Sigmoid colon (tissue), 7 donors: ENCODE results near the gene AFDN. TPM values are rescaled to one million over a fixed set of nuclear protein-coding genes. Genes with fewer than 3 reads are reported as not detected.

ENCODE experiments used
- DNase-seq: peaks from one replicate; pipeline ENCODE4 v3.0.0-alpha.2; 2019
- H3K27ac ChIP-seq, 4 donors: fragments of 200-600 bp; sonication (generic); one replicate each; pipeline ENCODE4 v1.5.1; 2016 to 2019; ENCODE audit warnings: mild to moderate bottlenecking in 1 of 4
- H3K27me3 ChIP-seq, 3 donors: fragments of 200-600 bp; sonication (generic); one replicate each; pipeline ENCODE4 v1.5.1; 2019; ENCODE audit warnings: mild to moderate bottlenecking in 1 of 3
- H3K36me3 ChIP-seq, 4 donors: fragments of 200-600 bp; sonication (generic); one replicate each; pipeline ENCODE4 v1.5.1; 2016 to 2019
- H3K4me1 ChIP-seq, 4 donors: fragments of 200-600 bp; sonication (generic); one replicate each; pipeline ENCODE4 v1.5.1; 2017 to 2019
- H3K4me3 ChIP-seq, 4 donors: fragments of 200-600 bp; sonication (generic); one replicate each; pipeline ENCODE4 v1.5.1; 2017 to 2019; ENCODE audit warnings: mild to moderate bottlenecking in 2 of 4, moderate library complexity in 1 of 4
- H3K9me3 ChIP-seq, 4 donors: fragments of 200-600 bp in 3 of 4; sonication (generic) in 3 of 4; one replicate each; pipeline versions ENCODE4 v1.5.1 to v1.6.1; 2013 to 2019
- EP300 ChIP-seq, 4 donors: sonication (generic); formaldehyde crosslinking; IDR thresholded peaks; one replicate each; pipeline ENCODE4 v1.6.1; 2017; ENCODE audit warnings: antibody characterized with exemption in 4 of 4
- POLR2A ChIP-seq, 2 donors: fragments of 450-650 bp; IDR thresholded peaks; one replicate each; pipeline ENCODE4 v1.6.1; 2016; ENCODE audit warnings: antibody characterized with exemption in 2 of 2, mild to moderate bottlenecking in 2 of 2, moderate library complexity in 2 of 2
- POLR2AphosphoS5 ChIP-seq, 4 donors: sonication (generic); formaldehyde crosslinking; IDR thresholded peaks; one replicate each; pipeline ENCODE4 v1.6.1; 2017; ENCODE audit warnings: antibody characterized with exemption in 4 of 4
- WGBS, 2 donors: extraction: QIAGEN DNeasy Blood & Tissue Kit; methylation state at CpG; one replicate each; pipeline ENCODE4 v1.1.7; 2013; 5-methylcytosine and 5-hydroxymethylcytosine counted together
- intact Hi-C: fragments of 100-400 bp; cut with DNase I; formaldehyde crosslinking; loops from one replicate; pipeline ENCODE4 v1.15.1; 2023
- polyA plus RNA-seq, 3 donors: library from polyadenylated mRNA; stranded (reverse); fragments of 200-250 nt; gene quantifications; one replicate each; pipeline ENCODE4 v1.2.3, GENCODE V29; 2013
- total RNA-seq, 4 donors: library from RNA; depleted of rRNA; stranded (reverse); fragments of >200 nt; gene quantifications; one replicate each; pipeline ENCODE4 v1.1.0, GENCODE V29; 2016
- TF ChIP-seq, protein P1 (sequence below), 4 experiments: fragments of 450-650 bp in 3 of 4; fragments of 200-600 bp in 1 of 4; IDR thresholded peaks; one replicate each; pipeline ENCODE4 v1.5.1; 2016 to 2019; ENCODE audit warnings: antibody characterized with exemption in 4 of 4, mild to moderate bottlenecking in 3 of 4, moderate library complexity in 2 of 4
- donor health status: healthy with polysubstance abuse.
- donor health status: Bipolar disorder and iron deficiency.
- donor health status: healthy.

Gene AFDN
- total and polyA plus RNA-seq, 7 donors = 43.2 to 104 (median 83.6) TPM

DNA sequence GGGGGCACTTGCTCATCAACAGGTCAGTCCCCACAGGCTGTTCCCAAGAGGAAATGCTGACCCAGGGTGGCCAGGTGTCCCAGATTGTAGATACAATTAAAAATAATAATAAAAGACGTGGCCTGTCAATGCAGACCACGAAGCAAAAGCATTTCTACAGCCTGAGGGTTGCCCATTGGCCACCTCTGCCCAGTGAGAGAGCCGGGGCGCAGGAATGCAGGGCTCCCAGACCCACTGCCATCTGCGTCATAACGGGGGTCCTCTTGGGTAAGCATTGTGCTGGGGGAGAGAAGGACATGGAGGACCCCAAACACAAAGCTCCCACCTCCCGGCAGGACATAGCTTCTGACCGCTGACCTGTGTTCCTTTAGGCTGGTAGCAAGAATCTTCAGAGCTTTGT, 22.9 kb upstream of the AFDN start:
- H3K36me3 ChIP-seq = no peaks in the 10 kb centered on the region
- DNase-seq = no peak
- H3K4me3 ChIP-seq = no peak overlapping the region
- no peak overlapping the region for H3K27ac ChIP-seq
- H3K4me1 ChIP-seq = peaks cover 0 to 6% (median 0%) of the 10 kb centered on the region in 4 donors
- no peaks in the 10 kb centered on the region for H3K9me3 ChIP-seq
- TF ChIP-seq, protein P1, sequence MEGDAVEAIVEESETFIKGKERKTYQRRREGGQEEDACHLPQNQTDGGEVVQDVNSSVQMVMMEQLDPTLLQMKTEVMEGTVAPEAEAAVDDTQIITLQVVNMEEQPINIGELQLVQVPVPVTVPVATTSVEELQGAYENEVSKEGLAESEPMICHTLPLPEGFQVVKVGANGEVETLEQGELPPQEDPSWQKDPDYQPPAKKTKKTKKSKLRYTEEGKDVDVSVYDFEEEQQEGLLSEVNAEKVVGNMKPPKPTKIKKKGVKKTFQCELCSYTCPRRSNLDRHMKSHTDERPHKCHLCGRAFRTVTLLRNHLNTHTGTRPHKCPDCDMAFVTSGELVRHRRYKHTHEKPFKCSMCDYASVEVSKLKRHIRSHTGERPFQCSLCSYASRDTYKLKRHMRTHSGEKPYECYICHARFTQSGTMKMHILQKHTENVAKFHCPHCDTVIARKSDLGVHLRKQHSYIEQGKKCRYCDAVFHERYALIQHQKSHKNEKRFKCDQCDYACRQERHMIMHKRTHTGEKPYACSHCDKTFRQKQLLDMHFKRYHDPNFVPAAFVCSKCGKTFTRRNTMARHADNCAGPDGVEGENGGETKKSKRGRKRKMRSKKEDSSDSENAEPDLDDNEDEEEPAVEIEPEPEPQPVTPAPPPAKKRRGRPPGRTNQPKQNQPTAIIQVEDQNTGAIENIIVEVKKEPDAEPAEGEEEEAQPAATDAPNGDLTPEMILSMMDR (IDR thresholded peaks at IDR 0.05) = no peak
- TF ChIP-seq POLR2AphosphoS5 (IDR thresholded peaks at IDR 0.05) = no peak
- TF ChIP-seq EP300 (IDR thresholded peaks at IDR 0.05) = no peak
- no peak for TF ChIP-seq POLR2A (IDR thresholded peaks at IDR 0.05)
- 95 to 97% methylated on average over 8 of the region's 8 CpGs for WGBS, 2 donors
- intact Hi-C loops = no loop called here
- H3K27me3 ChIP-seq = no peaks in the 10 kb centered on the region

DNA sequence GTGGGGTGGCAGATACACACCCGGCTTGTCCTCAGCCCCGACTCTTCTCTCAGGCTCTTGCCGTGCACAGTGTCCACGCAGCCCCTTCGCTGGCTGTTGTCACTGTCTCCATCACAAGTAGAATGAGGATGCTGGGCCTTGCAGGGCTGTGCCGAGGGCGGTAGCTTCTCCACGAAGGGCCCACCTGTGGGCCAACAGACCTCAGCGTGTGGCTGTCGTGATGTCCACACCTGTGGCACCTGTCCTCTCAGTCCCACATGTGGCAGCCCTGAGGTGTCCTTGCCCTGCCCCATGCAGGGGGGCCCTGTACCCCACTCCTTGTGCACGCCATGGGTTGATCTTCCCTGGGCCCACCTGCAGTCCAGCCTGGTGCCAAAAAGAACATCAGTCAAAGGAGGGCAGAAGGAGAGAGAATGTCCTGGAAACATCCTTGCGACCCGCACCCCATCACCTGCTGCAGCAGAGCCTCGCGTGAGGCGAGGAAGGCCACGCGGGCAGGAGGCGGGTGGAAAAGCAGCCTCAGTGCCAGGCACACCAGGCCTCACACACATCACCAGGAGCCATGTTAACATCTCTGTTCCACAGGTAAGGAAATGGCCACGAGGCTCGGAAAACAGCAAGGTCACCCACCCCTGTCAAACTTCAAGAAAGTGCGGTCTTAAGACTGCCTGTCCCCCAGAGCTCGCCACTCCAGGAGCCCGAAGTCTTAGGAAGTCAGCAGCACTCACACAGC, 22.3 kb upstream of the AFDN start:
- TF ChIP-seq POLR2A (IDR thresholded peaks at IDR 0.05) (no peak), EP300 (IDR thresholded peaks at IDR 0.05) (no peak), POLR2AphosphoS5 (IDR thresholded peaks at IDR 0.05) (no peak)
- TF ChIP-seq, protein P1 (IDR thresholded peaks at IDR 0.05) = no peak
- intact Hi-C loops = no loop called here

DNA sequence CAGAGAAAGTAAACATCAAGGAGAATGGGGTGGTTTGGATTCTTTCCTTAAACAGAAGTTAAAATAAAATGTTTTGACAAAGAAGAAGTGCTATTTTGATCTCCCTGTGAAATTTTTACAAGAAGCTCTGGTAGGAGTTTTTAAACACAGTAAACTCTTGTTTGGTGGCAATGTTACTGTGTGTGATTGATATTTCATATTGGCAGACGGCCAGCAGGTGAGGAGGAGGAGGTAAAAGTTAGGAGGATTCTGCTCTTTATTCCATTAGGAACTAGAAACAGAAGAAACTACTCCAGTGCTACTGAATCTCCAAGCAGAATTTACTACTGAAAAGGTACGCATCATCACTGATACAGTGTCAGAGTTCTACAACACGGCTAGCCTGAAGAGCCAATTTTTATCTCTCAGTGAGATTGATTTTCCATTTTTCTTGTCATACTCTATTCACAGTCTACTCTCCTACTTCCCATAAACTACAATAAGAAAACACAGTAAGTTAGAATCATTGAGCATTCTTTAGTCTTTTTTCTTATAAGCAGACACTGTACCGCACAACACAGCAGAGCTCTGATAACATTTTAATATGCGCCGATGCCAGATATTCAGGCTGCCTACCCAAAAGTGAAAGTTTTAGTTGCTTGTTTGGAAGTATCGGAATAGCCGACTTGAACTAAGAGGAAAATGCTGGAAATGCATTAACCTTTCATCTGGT, 21.2 kb upstream of the AFDN start:
- 63 to 79% methylated on average over 8 of the region's 8 CpGs for WGBS, 2 donors
- DNase-seq = no peak
- TF ChIP-seq EP300 (IDR thresholded peaks at IDR 0.05) (no peak), POLR2AphosphoS5 (IDR thresholded peaks at IDR 0.05) (no peak), POLR2A (IDR thresholded peaks at IDR 0.05) (no peak)
- TF ChIP-seq, protein P1 (IDR thresholded peaks at IDR 0.05) = no peak
- intact Hi-C loops = no loop called here
- H3K27me3 ChIP-seq = no peaks in the 10 kb centered on the region
- H3K4me1 ChIP-seq = no peaks in the 10 kb centered on the region
- H3K4me3 ChIP-seq = no peak overlapping the region
- no peak overlapping the region for H3K27ac ChIP-seq
- no peaks in the 10 kb centered on the region for H3K9me3 ChIP-seq
- H3K36me3 ChIP-seq = no peaks in the 10 kb centered on the region

More for the DNA sequence above, 22.3 kb upstream of the AFDN start:
- peaks cover 0 to under 1% (median 0%) of the 10 kb centered on the region in 4 donors for H3K4me1 ChIP-seq
- no peaks in the 10 kb centered on the region for H3K36me3 ChIP-seq
- H3K27me3 ChIP-seq = no peaks in the 10 kb centered on the region
- no peak overlapping the region for H3K4me3 ChIP-seq
- 94% methylated on average over 24 of the region's 24 CpGs for WGBS, 2 donors
- DNase-seq = no peak
- H3K27ac ChIP-seq = no peak overlapping the region
- H3K9me3 ChIP-seq = no peaks in the 10 kb centered on the region

DNA sequence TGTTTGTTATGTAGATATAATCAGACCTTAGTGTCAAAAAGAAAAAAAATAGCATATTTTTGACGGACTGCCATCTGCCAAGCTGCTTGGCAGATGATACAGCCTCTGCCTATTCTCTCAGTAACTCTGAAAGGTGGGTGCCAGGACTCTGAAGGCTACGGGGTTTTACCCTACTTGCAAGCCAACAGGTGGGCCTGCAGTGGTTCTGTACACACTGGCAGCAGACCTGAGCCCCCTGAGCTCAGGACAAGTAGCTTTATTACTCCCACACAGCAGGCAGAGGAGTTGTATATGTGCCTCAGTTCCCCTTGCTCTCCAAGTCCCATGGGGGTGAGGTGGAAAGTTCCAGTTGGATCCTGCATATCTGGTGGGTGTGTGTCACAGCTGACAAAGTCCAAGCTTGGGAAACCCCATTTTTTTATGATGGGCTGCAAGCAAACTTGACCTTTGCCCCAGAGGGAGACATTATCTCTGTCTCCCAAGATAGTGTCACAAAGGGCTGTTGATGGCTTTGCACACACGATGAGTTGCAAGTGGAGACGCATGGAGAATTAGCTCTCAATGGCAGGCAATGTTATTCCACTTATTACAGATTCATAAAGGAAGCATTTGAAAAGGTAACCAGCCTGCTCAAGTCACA, 20.5 kb upstream of the AFDN start:
- no peaks in the 10 kb centered on the region for H3K27me3 ChIP-seq
- no peaks in the 10 kb centered on the region for H3K36me3 ChIP-seq
- H3K9me3 ChIP-seq = no peaks in the 10 kb centered on the region
- DNase-seq = no peak
- 28 to 68% methylated on average over 4 of the region's 4 CpGs for WGBS, 2 donors
- TF ChIP-seq, protein P1 (IDR thresholded peaks at IDR 0.05) = no peak
- no peak for TF ChIP-seq EP300 (IDR thresholded peaks at IDR 0.05)
- no peaks in the 10 kb centered on the region for H3K4me1 ChIP-seq
- no peak overlapping the region for H3K27ac ChIP-seq
- intact Hi-C loops = no loop called here
- no peak overlapping the region for H3K4me3 ChIP-seq
